Panc1 (cell line): Measurements from ENCODE around the gene SEC22B. TPM values are rescaled to one million over a fixed set of nuclear protein-coding genes. Genes with fewer than 3 reads are reported as not detected.
"Not testable (repeated sequence)": the region's sequence is repeated elsewhere in the genome, so short reads cannot be mapped to it uniquely, and the experiment has no call there.

Experiments
- ATAC-seq: fragments of 200-7000 bp; cut with Tn5 transposase; 2 replicates; pipeline ENCODE4 v1.9.1; 2020; ENCODE audit warnings: mild to moderate bottlenecking, moderate library complexity
- BruUV-seq: library from RNA; stranded (reverse); fragments of 400-500 nt; replicated peaks from 2 replicates; lab custom pipeline; 2021; lab: Mats Ljungman, UMichigan
- CTCF ChIA-PET: fragments of 300-600 bp; sonication (Branson Sonifier 250); formaldehyde crosslinking; loops from one replicate; lab custom pipeline; 2022; ENCODE audit warnings: antibody characterized with exemption; lab: Charles Lee
- POLR2A ChIA-PET: fragments of 300-600 bp; sonication (Branson Sonifier 250); formaldehyde crosslinking; loops from one replicate; lab custom pipeline; 2022; ENCODE audit warnings: antibody characterized with exemption; lab: Charles Lee
- DNase-seq: peaks from one replicate; pipeline ENCODE4 v3.0.0-alpha.2; 2010; ENCODE audit warnings: low read depth, low spot score
- H3K27ac ChIP-seq: 2 replicates; pipeline ENCODE4 v1.5.1; 2011; ENCODE audit warnings: mild to moderate bottlenecking, low read length, inconsistent platforms
- H3K27me3 ChIP-seq: fragments of 200-500 bp; sonication (Bioruptor generic); 2 replicates; pipeline ENCODE4 v1.6.0; 2014; ENCODE audit warnings: low read length, inconsistent platforms; ENCODE audit not compliant: control insufficient read depth, insufficient read depth
- H3K36me3 ChIP-seq: fragments of 200-500 bp; sonication (Bioruptor generic); 2 replicates; pipeline ENCODE4 v1.5.1; 2014; ENCODE audit warnings: inconsistent platforms, mild to moderate bottlenecking, low read length, moderate library complexity; ENCODE audit not compliant: control insufficient read depth, insufficient read depth
- H3K4me1 ChIP-seq: 2 replicates; pipeline ENCODE4 v1.5.1; 2011; ENCODE audit warnings: inconsistent platforms, mild to moderate bottlenecking, low read length, moderate library complexity; ENCODE audit not compliant: control insufficient read depth, insufficient read depth
- H3K4me3 ChIP-seq, 2 experiments: 2 replicates each; pipeline ENCODE4 v1.5.1; 2011 to 2012; ENCODE audit warnings: low read depth in 2 of 2, low read length in 2 of 2, mild to moderate bottlenecking in 2 of 2, inconsistent platforms in 1 of 2, moderate library complexity in 1 of 2
- H3K9me3 ChIP-seq: fragments of 200-500 bp; sonication (Bioruptor generic); 2 replicates; pipeline ENCODE4 v1.5.1; 2014; ENCODE audit warnings: low read depth, mild to moderate bottlenecking, inconsistent platforms, low read length, moderate library complexity; ENCODE audit not compliant: control insufficient read depth, insufficient read depth
- in situ Hi-C: cut with HindIII; loops from 2 replicates; pipeline ENCODE4 v1.10.0; 2016; ENCODE audit warnings: low sequenced_read_pairs, low pct_unique_long_range_greater_than_20kb
- intact Hi-C: fragments of 100-400 bp; cut with micrococcal nuclease; formaldehyde crosslinking; loops from one replicate; pipeline ENCODE4 v1.10.0; 2022; ENCODE audit not compliant: unreplicated experiment
- total RNA-seq: library from RNA; stranded (reverse); gene quantifications from one replicate; pipeline ENCODE4 v1.2.1, GENCODE V29; 2021; ENCODE audit not compliant: unreplicated experiment

The SEC22B gene
- total RNA-seq, 1 experiment from 2014 or later, result 23.7 TPM

- H3K27me3 ChIP-seq, CTCF ChIA-PET, DNase-seq, H3K27ac ChIP-seq, POLR2A ChIA-PET, H3K4me1 ChIP-seq, in situ Hi-C loops, BruUV-seq, ATAC-seq, H3K4me3 ChIP-seq, H3K9me3 ChIP-seq, intact Hi-C loops, H3K36me3 ChIP-seq: not testable (repeated sequence)
These were observed 63.2 kb downstream of the SEC22B start for GRCh38 chr1:120113134-120113533.

- BruUV-seq, CTCF ChIA-PET, H3K36me3 ChIP-seq, H3K27me3 ChIP-seq, in situ Hi-C loops, intact Hi-C loops, H3K4me1 ChIP-seq, H3K27ac ChIP-seq, POLR2A ChIA-PET, DNase-seq, H3K4me3 ChIP-seq, H3K9me3 ChIP-seq: not testable (repeated sequence)
- ATAC-seq, result peak; percentile 71
These were observed 64.1 kb downstream of the SEC22B start for GRCh38 chr1:120112212-120112611.

- H3K27ac ChIP-seq, H3K9me3 ChIP-seq, H3K36me3 ChIP-seq, intact Hi-C loops, in situ Hi-C loops, POLR2A ChIA-PET, DNase-seq, H3K4me1 ChIP-seq, CTCF ChIA-PET, H3K4me3 ChIP-seq, H3K27me3 ChIP-seq, BruUV-seq: not testable (repeated sequence)
- ATAC-seq, result peak; percentile 88
These were observed 64.5 kb downstream of the SEC22B start for GRCh38 chr1:120111771-120112170.

DNA sequence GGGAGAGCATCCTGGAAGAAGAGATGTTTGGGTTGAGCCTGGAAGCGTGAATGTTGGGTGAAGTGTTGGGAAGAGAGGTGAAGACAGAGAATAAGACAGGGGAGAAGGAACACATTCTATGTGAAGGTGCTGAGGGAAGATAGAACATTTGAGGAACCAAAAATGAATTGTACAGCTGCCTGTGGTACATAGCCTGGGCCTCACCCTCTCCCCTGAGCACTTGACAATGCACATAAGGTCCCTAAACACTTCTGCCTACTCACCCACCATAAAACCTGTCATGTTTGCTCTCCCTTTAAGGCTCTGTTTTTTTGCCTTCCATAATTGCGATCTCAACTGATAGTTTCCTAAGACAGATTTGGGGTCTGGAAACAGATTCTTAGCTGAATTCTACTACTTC is 65.3 kb downstream of the SEC22B start:
- ATAC-seq, in situ Hi-C loops, DNase-seq, H3K4me3 ChIP-seq, H3K36me3 ChIP-seq, intact Hi-C loops, H3K27ac ChIP-seq, BruUV-seq, H3K9me3 ChIP-seq, CTCF ChIA-PET, H3K27me3 ChIP-seq, POLR2A ChIA-PET, H3K4me1 ChIP-seq: not testable (repeated sequence)

DNA sequence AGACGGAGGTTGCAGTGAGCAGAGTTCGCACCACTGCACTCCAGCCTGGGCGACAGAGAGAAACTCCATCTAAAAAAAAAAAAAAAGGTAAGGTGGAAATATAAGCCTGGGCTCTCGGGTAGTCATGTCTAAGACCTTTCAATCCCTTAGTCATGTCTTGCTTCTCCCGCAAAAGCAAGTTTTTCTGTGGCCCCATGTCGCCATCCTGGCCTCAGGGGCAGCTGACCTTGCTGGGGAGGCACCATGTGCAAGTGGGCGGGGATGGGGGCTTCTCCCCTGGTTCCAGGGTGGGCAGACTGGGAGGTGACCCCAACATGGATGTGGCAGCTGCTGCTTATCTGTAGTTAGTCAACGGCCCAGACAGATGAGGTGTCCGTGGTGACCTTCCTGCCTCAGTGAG is 66.7 kb downstream of the SEC22B start:
- DNase-seq, in situ Hi-C loops, H3K36me3 ChIP-seq, BruUV-seq, H3K9me3 ChIP-seq, H3K4me3 ChIP-seq, CTCF ChIA-PET, POLR2A ChIA-PET, H3K27ac ChIP-seq, H3K4me1 ChIP-seq, intact Hi-C loops, H3K27me3 ChIP-seq, ATAC-seq: not testable (repeated sequence)

GRCh38 chr1:120109180-120109579 is 67.1 kb downstream of the SEC22B start:
- in situ Hi-C loops, H3K4me1 ChIP-seq, H3K36me3 ChIP-seq, H3K27ac ChIP-seq, CTCF ChIA-PET, ATAC-seq, H3K4me3 ChIP-seq, DNase-seq, H3K27me3 ChIP-seq, intact Hi-C loops, POLR2A ChIA-PET, H3K9me3 ChIP-seq, BruUV-seq: not testable (repeated sequence)

DNA sequence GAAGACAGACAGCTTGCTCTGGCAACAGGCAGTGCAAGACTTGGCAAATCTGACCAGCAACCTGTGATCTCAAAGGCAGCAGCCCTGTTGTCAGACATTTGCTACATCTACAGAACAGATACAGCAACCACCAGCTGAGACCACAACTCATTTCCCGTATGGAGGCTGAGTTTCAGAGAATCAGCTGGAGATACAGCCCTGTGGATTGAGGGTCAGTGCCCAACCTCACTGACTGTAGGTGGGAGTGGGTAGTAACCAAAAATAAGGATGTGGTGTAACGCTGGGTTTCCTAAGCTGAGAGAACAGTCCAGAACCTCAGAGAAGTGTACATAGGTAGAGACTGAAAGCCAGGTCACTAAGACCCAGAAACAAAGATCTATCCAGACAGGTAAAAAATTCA is 71.0 kb downstream of the SEC22B start:
- intact Hi-C loops, POLR2A ChIA-PET, H3K27me3 ChIP-seq, ATAC-seq, in situ Hi-C loops, H3K36me3 ChIP-seq, H3K4me1 ChIP-seq, H3K9me3 ChIP-seq, DNase-seq, CTCF ChIA-PET, H3K4me3 ChIP-seq, H3K27ac ChIP-seq, BruUV-seq: not testable (repeated sequence)

- DNase-seq, H3K27ac ChIP-seq, H3K27me3 ChIP-seq, ATAC-seq, H3K36me3 ChIP-seq, H3K4me1 ChIP-seq, POLR2A ChIA-PET, H3K9me3 ChIP-seq, intact Hi-C loops, in situ Hi-C loops, H3K4me3 ChIP-seq, CTCF ChIA-PET, BruUV-seq: not testable (repeated sequence)
These were observed 72.6 kb downstream of the SEC22B start for GRCh38 chr1:120103768-120104167.
